Activated naive CD4-positive, alpha-beta T cell treated with anti-CD3 and anti-CD28 coated beads, Interleukin-2, amount 50 U/mL, for 24 hours (primary cell): ENCODE data around the gene KXD1.
"Not testable (repeated sequence)": the region's sequence is repeated elsewhere in the genome, so short reads cannot be mapped to it uniquely, and the experiment has no call there.

Source experiments
- H3K27ac Mint-ChIP-seq: one replicate; pipeline ENCODE4 v1.8.0; 2021; ENCODE audit warnings: mild to moderate bottlenecking, mixed read lengths
- H3K27me3 Mint-ChIP-seq: one replicate; pipeline ENCODE4 v1.8.0; 2021; ENCODE audit warnings: mixed read lengths
- H3K36me3 Mint-ChIP-seq: one replicate; pipeline ENCODE4 v1.8.0; 2021; ENCODE audit warnings: mixed read lengths
- H3K4me1 Mint-ChIP-seq: one replicate; pipeline ENCODE4 v1.8.0; 2021; ENCODE audit warnings: mixed read lengths
- H3K4me3 Mint-ChIP-seq: one replicate; pipeline ENCODE4 v1.8.0; 2021; ENCODE audit warnings: mild to moderate bottlenecking, mixed read lengths
- H3K9me3 Mint-ChIP-seq: one replicate; pipeline ENCODE4 v1.8.0; 2021; ENCODE audit warnings: mixed read lengths

KXD1 gene

GRCh38 chr19:18557411-18558201 lies at the start of gene KXD1:
Gene KXD1 (plus strand): TSS chr19:18557870. CDS start chr19:18562057, 4,187 bp downstream.
- Mint-ChIP-seq H3K9me3 (no peaks in the 10 kb centered on the region), H3K4me1 (peaks cover 30% of the 10 kb centered on the region), H3K4me3 (peak within 1 kb of the TSS; percentile 96), H3K36me3 (no peaks in the 10 kb centered on the region), H3K27ac (peak within 1 kb of the TSS; percentile 97), H3K27me3 (no peaks in the 10 kb centered on the region)

- peaks cover 49% of the 10 kb centered on the region for H3K4me1 Mint-ChIP-seq
- no peak overlapping the region for H3K27ac Mint-ChIP-seq
- no peaks in the 10 kb centered on the region for H3K27me3 Mint-ChIP-seq
- H3K36me3 Mint-ChIP-seq = no peaks in the 10 kb centered on the region
- no peak overlapping the region for H3K4me3 Mint-ChIP-seq
- H3K9me3 Mint-ChIP-seq = no peaks in the 10 kb centered on the region
These were observed 49.1 kb upstream of the KXD1 start for GRCh38 chr19:18508585-18508984.

GRCh38 chr19:18510216-18510615 lies 47.5 kb upstream of the KXD1 start:
- Mint-ChIP-seq H3K27ac (no peak overlapping the region), H3K27me3 (no peaks in the 10 kb centered on the region), H3K36me3 (no peaks in the 10 kb centered on the region), H3K9me3 (no peaks in the 10 kb centered on the region), H3K4me1 (peaks cover 47% of the 10 kb centered on the region), H3K4me3 (no peak overlapping the region)

- H3K4me1 Mint-ChIP-seq = peaks cover 41% of the 10 kb centered on the region
- H3K27ac Mint-ChIP-seq = no peak overlapping the region
- peak overlapping the region; percentile 19 for H3K4me3 Mint-ChIP-seq
- no peaks in the 10 kb centered on the region for H3K9me3 Mint-ChIP-seq
- H3K27me3 Mint-ChIP-seq = no peaks in the 10 kb centered on the region
- H3K36me3 Mint-ChIP-seq = no peaks in the 10 kb centered on the region
These were observed 43.8 kb upstream of the KXD1 start for GRCh38 chr19:18513868-18514267.

- Mint-ChIP-seq H3K27ac (no peak overlapping the region), H3K4me1 (peaks cover 46% of the 10 kb centered on the region), H3K9me3 (no peaks in the 10 kb centered on the region), H3K27me3 (no peaks in the 10 kb centered on the region), H3K36me3 (no peaks in the 10 kb centered on the region), H3K4me3 (no peak overlapping the region)
These were observed 42.6 kb upstream of the KXD1 start for GRCh38 chr19:18514800-18515682.

- Mint-ChIP-seq H3K4me1 (peaks cover 46% of the 10 kb centered on the region), H3K36me3 (no peaks in the 10 kb centered on the region), H3K4me3 (no peak overlapping the region), H3K27me3 (no peaks in the 10 kb centered on the region), H3K9me3 (no peaks in the 10 kb centered on the region), H3K27ac (no peak overlapping the region)
These were observed 41.7 kb upstream of the KXD1 start for GRCh38 chr19:18515959-18516358.

- Mint-ChIP-seq H3K27me3 (no peaks in the 10 kb centered on the region), H3K4me1 (peaks cover 45% of the 10 kb centered on the region), H3K4me3 (no peak overlapping the region), H3K27ac (no peak overlapping the region), H3K9me3 (no peaks in the 10 kb centered on the region), H3K36me3 (no peaks in the 10 kb centered on the region)
These were observed 40.1 kb upstream of the KXD1 start for GRCh38 chr19:18517606-18518005.

GRCh38 chr19:18518639-18519038 lies 39.0 kb upstream of the KXD1 start:
- Mint-ChIP-seq H3K4me1 (peaks cover 41% of the 10 kb centered on the region), H3K36me3 (no peaks in the 10 kb centered on the region), H3K27ac (no peak overlapping the region), H3K4me3 (no peak overlapping the region), H3K27me3 (no peaks in the 10 kb centered on the region), H3K9me3 (no peaks in the 10 kb centered on the region)

GRCh38 chr19:18519962-18520847 lies 37.5 kb upstream of the KXD1 start:
- no peaks in the 10 kb centered on the region for H3K27me3 Mint-ChIP-seq
- peaks cover 32% of the 10 kb centered on the region for H3K4me1 Mint-ChIP-seq
- peak overlapping the region; percentile 96 for H3K27ac Mint-ChIP-seq
- peak overlapping the region; percentile 99 for H3K4me3 Mint-ChIP-seq
- no peaks in the 10 kb centered on the region for H3K36me3 Mint-ChIP-seq
- no peaks in the 10 kb centered on the region for H3K9me3 Mint-ChIP-seq

- Mint-ChIP-seq H3K36me3 (no peaks in the 10 kb centered on the region), H3K27me3 (no peaks in the 10 kb centered on the region), H3K27ac (peak overlapping the region; percentile 94), H3K4me3 (peak overlapping the region; percentile 99), H3K4me1 (peaks cover 25% of the 10 kb centered on the region), H3K9me3 (no peaks in the 10 kb centered on the region)
These were observed 36.6 kb upstream of the KXD1 start for GRCh38 chr19:18520848-18521691.

GRCh38 chr19:18521692-18522123 lies 36.0 kb upstream of the KXD1 start, which contains the start of gene ELL:
Gene ELL (minus strand): TSS chr19:18522070. CDS start chr19:18522055, 15 bp downstream.
- Mint-ChIP-seq H3K27me3 (no peaks in the 10 kb centered on the region), H3K4me1 (peaks cover 19% of the 10 kb centered on the region), H3K4me3 (peak within 1 kb of the TSS; percentile 99), H3K27ac (peak within 1 kb of the TSS; percentile 98), H3K36me3 (no peaks in the 10 kb centered on the region), H3K9me3 (no peaks in the 10 kb centered on the region)

- H3K4me1 Mint-ChIP-seq = peaks cover 16% of the 10 kb centered on the region
- peak overlapping the region; percentile 98 for H3K27ac Mint-ChIP-seq
- H3K36me3 Mint-ChIP-seq = no peaks in the 10 kb centered on the region
- peak overlapping the region; percentile 99 for H3K4me3 Mint-ChIP-seq
- no peaks in the 10 kb centered on the region for H3K27me3 Mint-ChIP-seq
- H3K9me3 Mint-ChIP-seq = no peaks in the 10 kb centered on the region
These were observed 35.4 kb upstream of the KXD1 start for GRCh38 chr19:18522124-18522861.

GRCh38 chr19:18522862-18523440 lies 34.7 kb upstream of the KXD1 start:
- Mint-ChIP-seq H3K4me1 (peaks cover 16% of the 10 kb centered on the region), H3K27ac (peak overlapping the region; percentile 98), H3K4me3 (peak overlapping the region; percentile 99)
- not testable (repeated sequence) for H3K27me3 Mint-ChIP-seq, H3K9me3 Mint-ChIP-seq, H3K36me3 Mint-ChIP-seq

GRCh38 chr19:18523841-18524240 lies 33.8 kb upstream of the KXD1 start:
- Mint-ChIP-seq H3K27ac (peak overlapping the region; percentile 53), H3K36me3 (no peaks in the 10 kb centered on the region), H3K9me3 (no peaks in the 10 kb centered on the region), H3K27me3 (no peaks in the 10 kb centered on the region), H3K4me1 (peaks cover 16% of the 10 kb centered on the region), H3K4me3 (no peak overlapping the region)
